GM21515 (cell line): ENCODE results near the gene RIN1.

Experiments used
- ATAC-seq: cut with Tn5 transposase; IDR thresholded peaks from one replicate; pipeline ENCODE4 v1.9.1; 2021; ENCODE audit not compliant: unreplicated experiment

RIN1 gene

GRCh38 chr11:66309475-66309874, 26.8 kb downstream of the RIN1 start:
- ATAC-seq, result no peak

DNA sequence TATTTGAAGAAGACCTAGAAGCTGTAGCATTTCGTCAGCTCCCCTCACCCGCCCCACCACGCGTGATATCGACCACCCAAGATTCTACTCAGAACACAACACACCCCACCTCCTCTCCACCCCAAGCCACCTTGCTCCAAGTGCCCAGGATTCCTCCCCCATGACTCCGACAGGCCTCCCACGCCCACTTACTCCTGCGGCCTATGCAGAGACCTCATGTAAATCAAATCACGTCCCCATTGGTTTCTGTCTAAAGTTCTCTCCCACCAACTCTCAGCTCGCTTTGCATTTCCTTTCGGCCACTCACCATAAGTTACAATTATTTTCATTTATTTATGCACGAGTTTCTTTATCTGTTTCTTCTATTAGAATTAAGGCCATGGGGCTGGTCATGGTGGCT, 33.6 kb downstream of the RIN1 start:
- ATAC-seq, result no peak

DNA sequence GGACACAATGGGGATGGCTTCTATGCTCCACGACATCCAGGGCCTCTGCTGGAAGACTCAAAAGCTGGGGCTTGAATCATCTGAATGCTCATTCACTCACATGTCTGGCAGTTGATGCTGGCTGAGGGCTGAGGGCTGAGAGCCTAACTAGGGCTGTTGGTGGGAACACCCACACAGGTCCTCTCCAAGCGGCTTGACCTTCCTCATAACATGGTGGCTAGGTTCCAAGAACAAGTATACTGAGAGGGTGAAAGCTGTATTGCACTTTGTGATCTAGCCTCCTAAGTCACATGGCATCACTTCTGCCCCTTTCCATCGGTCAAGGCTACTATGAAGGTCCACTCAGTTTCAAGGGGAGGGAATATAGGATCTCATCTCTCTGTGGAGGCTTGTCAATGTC, 37.0 kb downstream of the RIN1 start:
- no peak for ATAC-seq

GRCh38 chr11:66297610-66298009, 38.6 kb downstream of the RIN1 start:
- ATAC-seq, result no peak

DNA sequence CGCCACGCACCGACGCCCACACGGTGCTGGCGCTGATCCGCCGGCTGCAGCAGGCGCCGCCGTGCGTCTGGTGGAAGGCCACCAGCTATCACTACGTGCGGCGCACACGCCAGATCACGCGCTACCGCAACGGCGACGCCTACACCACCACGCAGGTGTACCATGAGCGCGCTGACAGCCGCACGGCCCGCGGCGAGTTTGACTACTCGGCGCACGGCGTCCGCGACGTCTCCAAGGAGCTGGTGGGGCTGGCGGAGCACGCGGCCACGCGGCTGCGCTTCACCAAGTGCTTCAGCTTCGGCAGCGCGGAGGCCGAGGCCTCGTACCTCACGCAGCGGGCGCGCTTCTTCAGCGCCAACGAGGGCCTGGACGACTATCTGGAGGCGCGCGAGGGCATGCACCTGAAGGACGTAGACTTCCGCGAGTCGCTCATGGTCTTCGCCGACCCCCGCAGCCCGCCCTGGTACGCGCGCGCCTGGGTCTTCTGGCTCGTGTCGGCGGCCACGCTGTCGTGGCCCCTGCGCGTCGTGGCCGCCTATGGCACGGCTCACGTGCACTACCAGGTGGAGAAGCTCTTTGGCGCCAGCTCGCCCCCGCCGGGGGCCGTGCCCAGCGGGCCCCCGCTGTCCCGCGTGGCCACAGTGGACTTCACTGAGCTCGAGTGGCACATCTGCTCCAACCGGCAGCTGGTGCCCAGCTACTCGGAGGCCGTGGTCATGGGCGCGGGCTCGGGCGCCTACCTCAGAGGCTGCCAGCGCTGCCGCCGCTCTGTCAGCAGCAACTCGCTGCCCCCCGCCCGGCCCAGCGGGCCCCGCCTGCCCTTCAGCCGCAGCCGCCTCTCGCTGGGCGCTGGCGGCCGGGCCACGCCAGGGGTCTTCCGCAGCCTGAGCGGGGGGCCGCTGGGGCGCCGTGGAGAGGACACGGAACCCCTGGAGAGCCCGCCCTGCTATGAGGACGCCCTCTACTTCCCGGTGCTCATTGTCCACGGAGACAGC, 41.3 kb downstream of the RIN1 start:
- ATAC-seq, result no peak

GRCh38 chr11:66293777-66294625, 42.2 kb downstream of the RIN1 start:
- ATAC-seq, result no peak

DNA sequence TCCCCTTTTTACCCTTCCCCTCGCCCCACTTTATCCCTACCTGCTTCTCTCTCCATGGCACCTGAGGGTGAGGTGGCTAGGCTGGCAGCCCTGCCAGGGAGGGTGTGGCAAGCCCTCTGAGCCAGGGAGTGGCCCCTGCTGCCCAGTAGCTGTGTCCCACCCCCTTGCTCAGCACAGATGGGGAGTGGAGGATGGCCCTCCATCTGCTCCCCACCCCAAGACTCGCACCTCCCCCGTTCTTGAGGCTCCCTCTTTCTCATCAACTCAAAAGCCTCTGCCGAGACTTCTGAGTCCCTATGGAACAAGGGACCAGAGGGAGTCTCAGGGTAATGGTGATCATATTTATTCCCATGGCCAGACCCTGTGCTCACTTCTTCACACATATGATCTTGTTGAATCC, 42.9 kb downstream of the RIN1 start:
- no peak for ATAC-seq

DNA sequence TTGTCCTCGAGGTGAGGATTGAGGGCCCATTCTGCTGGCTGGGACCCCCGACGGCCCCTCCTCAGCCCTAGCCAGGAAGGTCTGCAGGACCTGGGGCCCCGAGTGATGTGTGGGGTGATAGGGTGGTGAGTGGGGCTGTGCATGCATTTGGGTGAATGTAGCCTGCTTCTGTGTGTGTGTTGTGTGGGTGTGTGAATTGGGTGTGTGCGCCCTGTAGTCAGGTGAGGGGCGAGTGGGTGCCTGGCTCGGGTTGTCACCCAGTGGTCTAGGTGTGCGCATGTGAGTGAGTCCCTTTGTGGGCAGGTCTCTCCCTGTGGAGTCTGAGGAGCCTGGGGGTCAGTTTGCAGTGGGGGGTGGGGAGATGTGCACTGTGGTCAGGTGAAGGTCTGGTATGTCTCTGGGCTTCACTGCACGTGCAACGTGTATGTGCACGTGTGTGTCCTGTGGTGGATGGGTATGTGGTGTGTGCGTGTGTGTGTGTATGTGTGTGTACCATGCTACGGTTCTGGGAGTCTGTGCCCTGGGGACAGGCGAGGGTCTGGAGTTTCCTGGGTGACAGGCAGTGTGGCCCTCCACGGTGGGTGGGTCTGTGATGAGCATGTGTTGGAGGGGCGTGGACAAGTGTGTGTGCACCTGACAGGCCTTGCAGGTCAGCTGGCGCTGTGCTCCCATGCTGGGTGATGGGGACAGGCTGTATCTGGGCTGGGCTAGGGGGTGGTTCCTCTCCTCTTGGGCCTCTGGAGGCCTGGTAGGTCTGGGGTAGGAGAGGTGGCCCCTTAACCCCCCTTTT, 43.5 kb downstream of the RIN1 start:
- no peak for ATAC-seq

DNA sequence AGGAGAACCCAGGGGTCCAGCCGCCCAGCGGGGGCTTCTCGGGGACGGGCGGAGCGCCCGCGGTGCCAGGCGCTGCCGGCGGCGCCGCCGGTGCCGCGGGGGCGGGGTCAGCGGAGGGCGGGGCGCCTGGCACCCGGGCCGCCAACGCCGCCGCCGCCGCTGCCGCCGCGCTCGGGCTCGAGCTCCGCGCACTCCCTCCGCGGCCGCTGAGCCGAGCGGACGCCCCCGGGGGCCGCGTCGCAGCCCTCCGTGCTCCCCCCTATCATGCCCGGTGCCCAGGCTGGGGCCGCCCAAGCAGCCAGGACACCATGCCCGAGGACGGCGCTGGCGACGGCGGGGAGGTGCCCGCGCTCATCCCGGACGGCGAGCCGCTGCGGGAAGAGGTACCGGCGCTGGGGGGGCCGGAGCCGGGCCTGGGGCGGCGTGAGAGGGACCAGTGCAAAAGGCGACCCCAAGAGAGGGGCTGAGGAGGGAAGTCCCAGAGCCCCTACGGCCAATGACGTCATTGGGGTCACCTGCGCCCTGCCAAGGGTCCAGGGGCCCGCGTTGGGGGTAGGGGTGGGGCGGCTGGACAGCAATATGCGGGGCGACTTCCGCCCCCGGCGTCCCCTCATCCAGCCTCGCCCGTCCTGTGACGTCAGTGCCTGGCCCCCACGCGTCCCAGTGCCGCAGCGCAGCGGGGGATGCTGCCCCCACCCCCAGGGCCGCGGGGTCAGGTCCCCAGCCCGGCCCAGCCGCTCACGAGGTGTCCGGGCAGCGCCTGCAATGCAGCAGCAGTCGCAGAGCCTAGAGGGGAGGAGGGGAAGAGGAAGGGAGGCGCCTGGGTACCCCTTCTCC, 44.3 kb downstream of the RIN1 start, which contains the start of gene TMEM151A:
Gene TMEM151A (plus strand): TSS at position 189 of the 837 bp plus-strand sequence. CDS start 120 bp downstream, at position 309.
- ATAC-seq, result no peak

- ATAC-seq, result no peak
Measured at GRCh38 chr11:66291303-66291705, 44.9 kb downstream of the RIN1 start.

- no peak for ATAC-seq
Measured at GRCh38 chr11:66290330-66290621, 46.0 kb downstream of the RIN1 start.

DNA sequence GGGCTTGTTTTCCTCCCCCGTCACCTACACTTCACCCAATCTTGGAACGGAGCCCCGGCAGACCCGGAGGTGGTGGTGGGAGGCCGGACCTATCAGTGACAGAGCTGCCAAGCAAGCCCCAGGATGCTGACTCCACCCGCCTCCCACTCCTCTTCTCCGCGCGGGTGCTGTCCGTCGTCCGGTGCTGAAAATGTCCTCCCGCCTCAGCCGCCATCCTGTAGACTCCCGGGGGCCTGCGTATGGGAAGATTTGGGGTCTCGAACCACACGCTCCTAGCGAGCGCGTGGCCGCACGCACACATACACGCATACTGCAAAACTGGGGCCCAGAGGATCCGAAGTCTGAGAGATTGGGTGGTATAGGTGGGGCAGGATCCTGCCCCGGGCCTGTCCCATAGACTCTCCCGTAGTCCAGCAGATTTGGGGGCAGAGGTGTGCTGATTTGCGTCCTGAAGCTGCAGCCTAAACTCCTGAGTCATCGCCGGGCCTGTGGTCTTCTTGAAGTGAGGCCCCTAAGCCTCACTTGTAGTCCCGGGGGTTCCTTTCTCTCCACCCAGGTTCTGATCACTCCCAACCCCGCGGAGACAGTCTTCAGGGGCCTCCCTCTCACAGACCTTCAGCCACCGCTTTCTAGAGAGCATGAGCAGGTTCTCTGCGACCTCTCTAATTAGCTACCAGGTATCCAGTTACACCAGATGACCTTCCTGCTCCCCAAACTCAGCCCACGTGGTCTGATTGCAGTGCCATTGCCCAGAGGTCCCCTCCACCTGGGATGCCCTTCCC, 46.5 kb downstream of the RIN1 start:
- ATAC-seq, result peak; percentile 22

DNA sequence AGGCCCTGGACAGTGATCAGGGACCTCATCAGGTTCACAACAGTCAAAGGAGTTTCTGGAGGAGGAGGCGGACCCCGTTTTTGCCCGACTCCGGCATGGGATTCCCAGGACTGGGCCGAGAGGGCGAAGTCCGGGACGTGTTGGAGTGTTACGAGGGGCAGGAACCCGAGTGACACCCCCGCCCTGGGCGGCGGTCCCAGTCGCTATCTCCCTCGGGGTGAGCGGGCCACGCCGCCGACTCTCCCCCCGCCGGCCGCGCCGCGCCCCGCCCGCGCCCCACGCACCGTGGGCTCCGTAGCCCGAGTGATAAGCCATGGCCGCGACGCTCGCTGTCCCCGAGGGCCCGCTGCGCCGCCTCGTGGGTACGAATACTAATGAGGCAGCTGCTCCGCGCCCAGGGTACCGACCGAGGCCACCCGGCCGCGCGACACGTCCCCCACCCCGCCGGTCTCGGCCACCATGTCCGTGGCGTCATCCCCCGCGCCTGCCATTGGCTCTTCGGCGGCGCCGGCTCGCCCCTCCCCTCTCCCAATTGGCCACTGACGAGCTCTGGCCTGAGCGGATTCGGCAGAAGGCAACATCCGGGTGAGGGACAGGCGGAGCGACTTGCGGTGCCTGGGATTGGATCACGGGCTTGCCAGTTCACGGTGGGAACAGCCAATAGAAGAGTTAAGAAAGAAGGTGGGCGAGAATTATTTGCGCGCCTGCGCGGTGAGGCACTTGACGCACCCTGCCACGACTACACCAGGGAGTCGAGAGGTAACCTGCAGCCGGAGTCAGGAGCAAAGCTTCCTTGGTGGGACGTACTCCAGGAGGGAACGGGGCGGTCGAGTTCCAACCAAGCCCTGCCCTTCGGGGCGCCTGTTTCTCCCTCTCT, 47.3 kb downstream of the RIN1 start, which contains the start of gene YIF1A:
Gene YIF1A (minus strand): TSS at position 473 of the 877 bp plus-strand sequence. CDS start 158 bp downstream, at position 315.
- peak; percentile 86 for ATAC-seq

- no peak for ATAC-seq
Measured at GRCh38 chr11:66287889-66288670, 48.2 kb downstream of the RIN1 start.

DNA sequence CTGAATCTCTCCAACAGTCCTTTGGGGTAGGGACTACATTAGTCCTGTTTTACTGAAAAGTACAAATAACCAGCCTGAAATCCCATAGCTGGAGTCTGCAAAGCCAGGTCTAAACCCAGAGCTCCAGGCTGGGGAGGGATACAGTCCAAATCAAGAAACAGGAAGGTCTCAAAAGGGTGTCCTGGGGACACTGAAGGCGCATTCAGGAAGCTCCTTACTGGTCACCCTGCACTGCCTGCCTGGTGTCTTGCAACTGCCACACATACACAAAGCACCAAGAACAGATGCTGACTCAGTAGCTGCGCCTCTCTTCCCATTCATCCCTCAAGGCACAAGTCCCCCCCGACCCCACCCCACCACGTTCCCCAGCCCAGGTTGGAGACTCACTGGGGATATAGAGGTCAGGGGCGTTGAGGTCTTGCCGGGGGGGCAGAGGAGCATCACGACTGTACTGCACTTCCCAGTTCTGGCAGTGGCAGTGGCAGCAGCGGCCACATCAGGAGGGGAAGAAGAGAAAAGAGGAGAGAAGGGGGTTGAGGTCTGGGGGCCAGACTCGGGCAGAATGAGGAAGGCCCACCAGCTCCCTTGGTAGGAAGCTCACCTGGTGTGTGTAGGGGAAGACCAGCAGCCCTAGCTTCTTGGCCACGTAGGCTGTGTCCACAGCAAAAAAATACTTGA, 48.9 kb downstream of the RIN1 start:
- no peak for ATAC-seq

- ATAC-seq, result no peak
Measured at GRCh38 chr11:66286699-66287098, 49.5 kb downstream of the RIN1 start.
